ENCODE measurements around the gene NOP53.
"Not testable (repeated sequence)": the region's sequence is repeated elsewhere in the genome, so short reads cannot be mapped to it uniquely, and the experiment has no call there.

Gene NOP53

GRCh38 chr19:47746129-47746528, 783 bp downstream of the NOP53 start:
- H3K36me3 ChIP-seq (ENCODE audit: control insufficient read depth, insufficient read depth, low read length); H3K9ac ChIP-seq (ENCODE audit: low read length); H3K9me3 ChIP-seq (ENCODE audit: control insufficient read depth, low read length); H3K27me3 ChIP-seq (ENCODE audit: control insufficient read depth, insufficient read depth, low read length); H3K4me3 ChIP-seq (ENCODE audit: low read length): not testable (repeated sequence)
- peaks cover 25% of the 10 kb centered on the region for H3K4me1 ChIP-seq (ENCODE audit: control insufficient read depth, insufficient read depth, low read length)

GRCh38 chr19:47749326-47749725, 4.0 kb downstream of the NOP53 start:
- Histone ChIP-seq H3K27me3 (ENCODE audit: control insufficient read depth, insufficient read depth, low read length) (no peaks in the 10 kb centered on the region), H3K9me3 (ENCODE audit: control insufficient read depth, low read length) (no peaks in the 10 kb centered on the region), H3K36me3 (ENCODE audit: control insufficient read depth, insufficient read depth, low read length) (peaks cover 10% of the 10 kb centered on the region), H3K9ac (ENCODE audit: low read length) (no peak overlapping the region), H3K4me1 (ENCODE audit: control insufficient read depth, insufficient read depth, low read length) (peaks cover 6% of the 10 kb centered on the region), H3K4me3 (ENCODE audit: low read length) (no peak overlapping the region)

GRCh38 chr19:47750752-47751151, 5.4 kb downstream of the NOP53 start:
- H3K36me3 ChIP-seq (ENCODE audit: control insufficient read depth, insufficient read depth, low read length) = peaks cover 10% of the 10 kb centered on the region
- H3K4me1 ChIP-seq (ENCODE audit: control insufficient read depth, insufficient read depth, low read length) = peaks cover 4% of the 10 kb centered on the region

GRCh38 chr19:47752440-47753211, 7.3 kb downstream of the NOP53 start:
- Histone ChIP-seq H3K4me1 (ENCODE audit: control insufficient read depth, insufficient read depth, low read length) (peaks cover 8% of the 10 kb centered on the region), H3K9ac (ENCODE audit: low read length) (no peak overlapping the region), H3K27me3 (ENCODE audit: control insufficient read depth, insufficient read depth, low read length) (no peaks in the 10 kb centered on the region), H3K4me3 (ENCODE audit: low read length) (no peak overlapping the region), H3K9me3 (ENCODE audit: control insufficient read depth, low read length) (no peaks in the 10 kb centered on the region), H3K36me3 (ENCODE audit: control insufficient read depth, insufficient read depth, low read length) (peaks cover 10% of the 10 kb centered on the region)

More at GRCh38 chr19:47750752-47751151, 5.4 kb downstream of the NOP53 start:
- Histone ChIP-seq H3K9me3 (ENCODE audit: control insufficient read depth, low read length) (no peaks in the 10 kb centered on the region), H3K27me3 (ENCODE audit: control insufficient read depth, insufficient read depth, low read length) (no peaks in the 10 kb centered on the region), H3K9ac (ENCODE audit: low read length) (no peak overlapping the region), H3K4me3 (ENCODE audit: low read length) (no peak overlapping the region)

GRCh38 chr19:47754206-47755064, 9.1 kb downstream of the NOP53 start:
- H3K4me3 ChIP-seq (ENCODE audit: low read length) = no peak overlapping the region
- peaks cover 10% of the 10 kb centered on the region for H3K36me3 ChIP-seq (ENCODE audit: control insufficient read depth, insufficient read depth, low read length)

GRCh38 chr19:47755065-47755761, 9.9 kb downstream of the NOP53 start:
- H3K36me3 ChIP-seq (ENCODE audit: control insufficient read depth, insufficient read depth, low read length) = peaks cover 10% of the 10 kb centered on the region
- no peaks in the 10 kb centered on the region for H3K27me3 ChIP-seq (ENCODE audit: control insufficient read depth, insufficient read depth, low read length)
- H3K4me3 ChIP-seq (ENCODE audit: low read length) = no peak overlapping the region
- H3K9me3 ChIP-seq (ENCODE audit: control insufficient read depth, low read length) = no peaks in the 10 kb centered on the region
- H3K4me1 ChIP-seq (ENCODE audit: control insufficient read depth, insufficient read depth, low read length) = peaks cover 10% of the 10 kb centered on the region
- H3K9ac ChIP-seq (ENCODE audit: low read length) = no peak overlapping the region

More at GRCh38 chr19:47754206-47755064, 9.1 kb downstream of the NOP53 start:
- Histone ChIP-seq H3K4me1 (ENCODE audit: control insufficient read depth, insufficient read depth, low read length) (peaks cover 10% of the 10 kb centered on the region), H3K27me3 (ENCODE audit: control insufficient read depth, insufficient read depth, low read length) (no peaks in the 10 kb centered on the region), H3K9ac (ENCODE audit: low read length) (no peak overlapping the region), H3K9me3 (ENCODE audit: control insufficient read depth, low read length) (no peaks in the 10 kb centered on the region)

GRCh38 chr19:47755762-47756626, 10.6 kb downstream of the NOP53 start:
- Histone ChIP-seq H3K36me3 (ENCODE audit: control insufficient read depth, insufficient read depth, low read length) (peaks cover 10% of the 10 kb centered on the region), H3K9me3 (ENCODE audit: control insufficient read depth, low read length) (no peaks in the 10 kb centered on the region), H3K9ac (ENCODE audit: low read length) (no peak overlapping the region), H3K27me3 (ENCODE audit: control insufficient read depth, insufficient read depth, low read length) (no peaks in the 10 kb centered on the region), H3K4me1 (ENCODE audit: control insufficient read depth, insufficient read depth, low read length) (peaks cover 10% of the 10 kb centered on the region), H3K4me3 (ENCODE audit: low read length) (no peak overlapping the region)

GRCh38 chr19:47756627-47756929, 11.2 kb downstream of the NOP53 start:
- peaks cover 10% of the 10 kb centered on the region for H3K4me1 ChIP-seq (ENCODE audit: control insufficient read depth, insufficient read depth, low read length)
- H3K4me3 ChIP-seq (ENCODE audit: low read length) = no peak overlapping the region
- no peaks in the 10 kb centered on the region for H3K27me3 ChIP-seq (ENCODE audit: control insufficient read depth, insufficient read depth, low read length)
- no peaks in the 10 kb centered on the region for H3K9me3 ChIP-seq (ENCODE audit: control insufficient read depth, low read length)
- H3K36me3 ChIP-seq (ENCODE audit: control insufficient read depth, insufficient read depth, low read length) = peaks cover 6% of the 10 kb centered on the region
- no peak overlapping the region for H3K9ac ChIP-seq (ENCODE audit: low read length)

GRCh38 chr19:47756953-47757608, 11.7 kb downstream of the NOP53 start:
- Histone ChIP-seq H3K9me3 (ENCODE audit: control insufficient read depth, low read length) (no peaks in the 10 kb centered on the region), H3K36me3 (ENCODE audit: control insufficient read depth, insufficient read depth, low read length) (peaks cover 6% of the 10 kb centered on the region), H3K4me3 (ENCODE audit: low read length) (no peak overlapping the region), H3K4me1 (ENCODE audit: control insufficient read depth, insufficient read depth, low read length) (peaks cover 10% of the 10 kb centered on the region), H3K9ac (ENCODE audit: low read length) (no peak overlapping the region), H3K27me3 (ENCODE audit: control insufficient read depth, insufficient read depth, low read length) (no peaks in the 10 kb centered on the region)

GRCh38 chr19:47757617-47758442, 12.5 kb downstream of the NOP53 start:
- Histone ChIP-seq H3K36me3 (ENCODE audit: control insufficient read depth, insufficient read depth, low read length) (peaks cover under 1% of the 10 kb centered on the region), H3K4me1 (ENCODE audit: control insufficient read depth, insufficient read depth, low read length) (peaks cover 10% of the 10 kb centered on the region), H3K9ac (ENCODE audit: low read length) (no peak overlapping the region)

More at GRCh38 chr19:47757617-47758442, 12.5 kb downstream of the NOP53 start:
- Histone ChIP-seq H3K4me3 (ENCODE audit: low read length) (no peak overlapping the region), H3K27me3 (ENCODE audit: control insufficient read depth, insufficient read depth, low read length) (no peaks in the 10 kb centered on the region), H3K9me3 (ENCODE audit: control insufficient read depth, low read length) (no peaks in the 10 kb centered on the region)

Data from mucosa of stomach (tissue), 1 donor.